ENCODE measurements around the gene EMC1. TPM values are rescaled to one million over a fixed set of nuclear protein-coding genes. Genes with fewer than 3 reads are reported as not detected.

EMC1 gene
- total RNA-seq, 1 experiment from 2014 or later: 60.0 TPM

- H3K23me2 ChIP-seq (ENCODE audit: insufficient read length, low read depth, low read length, poor library complexity, severe bottlenecking): no peaks in the 10 kb centered on the region
- H2BK5ac ChIP-seq (ENCODE audit: insufficient read length, low read length): no peak overlapping the region
- H3K23ac ChIP-seq (ENCODE audit: insufficient read length, low read depth, low read length): no peak overlapping the region
- H3K27me3 Mint-ChIP-seq (ENCODE audit: low read depth): no peaks in the 10 kb centered on the region
- no peaks in the 10 kb centered on the region for H3K79me1 ChIP-seq (ENCODE audit: insufficient read depth, low read depth, low read length, poor library complexity, severe bottlenecking)
- H4K20me1 ChIP-seq (ENCODE audit: control insufficient read depth, insufficient read depth, insufficient read length): peaks cover 3% of the 10 kb centered on the region
- H3K4me2 ChIP-seq (ENCODE audit: insufficient read depth, insufficient read length, low read length): no peak overlapping the region
- WGBS (ENCODE audit: extremely low coverage, insufficient read length, low lambda C conversion rate): no CpG with 5 or more reads among the region's 2 CpGs
- no peak overlapping the region for H4K5ac ChIP-seq (ENCODE audit: insufficient read length, low read depth, low read length)
- H3K9me3 ChIP-seq (ENCODE audit: control insufficient read depth, low read depth, low read length): no peaks in the 10 kb centered on the region
- H3K18ac ChIP-seq (ENCODE audit: insufficient read length, low read depth, low read length): no peak overlapping the region
- no peak overlapping the region for H3K27ac ChIP-seq (ENCODE audit: insufficient read length, low read depth, low read length)
- H3K27ac Mint-ChIP-seq: no peak overlapping the region
- TF ChIP-seq, protein P1, sequence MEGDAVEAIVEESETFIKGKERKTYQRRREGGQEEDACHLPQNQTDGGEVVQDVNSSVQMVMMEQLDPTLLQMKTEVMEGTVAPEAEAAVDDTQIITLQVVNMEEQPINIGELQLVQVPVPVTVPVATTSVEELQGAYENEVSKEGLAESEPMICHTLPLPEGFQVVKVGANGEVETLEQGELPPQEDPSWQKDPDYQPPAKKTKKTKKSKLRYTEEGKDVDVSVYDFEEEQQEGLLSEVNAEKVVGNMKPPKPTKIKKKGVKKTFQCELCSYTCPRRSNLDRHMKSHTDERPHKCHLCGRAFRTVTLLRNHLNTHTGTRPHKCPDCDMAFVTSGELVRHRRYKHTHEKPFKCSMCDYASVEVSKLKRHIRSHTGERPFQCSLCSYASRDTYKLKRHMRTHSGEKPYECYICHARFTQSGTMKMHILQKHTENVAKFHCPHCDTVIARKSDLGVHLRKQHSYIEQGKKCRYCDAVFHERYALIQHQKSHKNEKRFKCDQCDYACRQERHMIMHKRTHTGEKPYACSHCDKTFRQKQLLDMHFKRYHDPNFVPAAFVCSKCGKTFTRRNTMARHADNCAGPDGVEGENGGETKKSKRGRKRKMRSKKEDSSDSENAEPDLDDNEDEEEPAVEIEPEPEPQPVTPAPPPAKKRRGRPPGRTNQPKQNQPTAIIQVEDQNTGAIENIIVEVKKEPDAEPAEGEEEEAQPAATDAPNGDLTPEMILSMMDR (conservative IDR thresholded peaks at IDR 0.05): no peak
- no peak for DNase-seq
- no peak overlapping the region for H3K14ac ChIP-seq (ENCODE audit: insufficient read depth, low read length)
- H3K9ac ChIP-seq (ENCODE audit: extremely low read depth, insufficient read length, low read length): no peak overlapping the region
- H2AFZ ChIP-seq (ENCODE audit: low read length): no peak overlapping the region
- H4K91ac ChIP-seq (ENCODE audit: insufficient read length, low read depth, low read length): no peak overlapping the region
- no peak overlapping the region for H2BK15ac ChIP-seq (ENCODE audit: low read depth, low read length)
- H3K4me1 ChIP-seq (ENCODE audit: insufficient read depth, low read length): no peaks in the 10 kb centered on the region
- H2BK20ac ChIP-seq (ENCODE audit: low read depth, low read length, poor library complexity, severe bottlenecking): no peak overlapping the region
- no peak overlapping the region for H3T11ph ChIP-seq (ENCODE audit: low read length)
- H3K4ac ChIP-seq (ENCODE audit: low read depth, low read length): no peak overlapping the region
- no peaks in the 10 kb centered on the region for H3K79me2 ChIP-seq (ENCODE audit: insufficient read depth, low read length)
- H3K56ac ChIP-seq (ENCODE audit: insufficient read length, low read depth, low read length): no peak overlapping the region
- no peak overlapping the region for H4K8ac ChIP-seq (replicated peaks; ENCODE audit: insufficient read length, low read depth, low read length)
- no peak overlapping the region for H3K4me3 Mint-ChIP-seq
- peaks cover 38 to 86% (median 79%) of the 10 kb centered on the region in 3 experiments; a peak in 6 of 7 replicates for H3K36me3 Mint-ChIP-seq (ENCODE audit: insufficient read depth in 1 of 3, low read depth in 3 of 3)
- no peak overlapping the region for H2BK120ac ChIP-seq (ENCODE audit: low read depth, low read length, poor library complexity, severe bottlenecking)
- no peaks in the 10 kb centered on the region for H3K4me1 Mint-ChIP-seq
- no peak overlapping the region for H2BK12ac ChIP-seq (ENCODE audit: insufficient read length, low read depth, low read length)
- H2AK5ac ChIP-seq (ENCODE audit: insufficient read length, low read length): no peak overlapping the region
- no peaks in the 10 kb centered on the region for H3K27me3 ChIP-seq (ENCODE audit: insufficient read depth, low read length)
- no peaks in the 10 kb centered on the region for H3K9me3 Mint-ChIP-seq
Observed at GRCh38 chr1:19177811-19178210, 73.5 kb downstream of the EMC1 start.

Data from H9 (cell line).